ENCODE data around the gene BBS9.

- TF ChIP-seq POLR2A (conservative IDR thresholded peaks at IDR 0.05) = no peak
- TF ChIP-seq MYNN (IDR thresholded peaks at IDR 0.05) = no peak
- no peak for TF ChIP-seq MYNN (CRISPR knock-in tag; IDR thresholded peaks at IDR 0.05)
Observed at GRCh38 chr7:33100770-33101169, 28.6 kb upstream of the BBS9 start.

Measured in K562 (cell line).